SK-N-SH treated with all-trans-retinoic acid at 6 μM for 48 hours (cell line): ENCODE measurements around the gene SPRR2B.

Source experiments
- ATAC-seq: fragments of 200-7000 bp; cut with Tn5 transposase; 3 replicates; pipeline ENCODE4 v1.9.1; 2020; ENCODE audit warnings: mild to moderate bottlenecking, moderate library complexity
- BACH2 ChIP-seq: fragments of 250-450 bp; sonication (Bioruptor Pico); IDR thresholded peaks from 2 replicates; pipeline ENCODE4 v1.9.0; 2021; ENCODE audit warnings: mild to moderate bottlenecking, borderline replicate concordance
- ESRRG ChIP-seq: fragments of 250-450 bp; sonication (Bioruptor Pico); IDR thresholded peaks from 2 replicates; pipeline ENCODE4 v1.6.1; 2021; ENCODE audit warnings: mild to moderate bottlenecking
- GLIS3 ChIP-seq: fragments of 250-450 bp; sonication (Bioruptor Pico); IDR thresholded peaks from 2 replicates; pipeline ENCODE4 v1.5.0; 2020; ENCODE audit warnings: mild to moderate bottlenecking, moderate library complexity
- ISL1 ChIP-seq: fragments of 250-450 bp; sonication (Bioruptor Pico); IDR thresholded peaks from 2 replicates; pipeline ENCODE4 v2.1.2; 2022; ENCODE audit warnings: mild to moderate bottlenecking, moderate library complexity
- PPARA ChIP-seq: fragments of 250-450 bp; sonication (Bioruptor Pico); IDR thresholded peaks from 2 replicates; pipeline ENCODE4 v1.5.0; 2020; ENCODE audit warnings: mild to moderate bottlenecking, borderline replicate concordance
- RARB ChIP-seq: fragments of 250-450 bp; sonication (Bioruptor Pico); IDR thresholded peaks from 2 replicates; pipeline ENCODE4 v1.8.0; 2021; ENCODE audit warnings: mild to moderate bottlenecking, moderate library complexity
- SNAI2 ChIP-seq: fragments of 250-450 bp; sonication (Bioruptor Pico); IDR thresholded peaks from 2 replicates; pipeline ENCODE4 v1.5.0; 2020; ENCODE audit warnings: mild to moderate bottlenecking, moderate library complexity
- TCF4 ChIP-seq: fragments of 250-450 bp; sonication (Bioruptor Pico); IDR thresholded peaks from 2 replicates; pipeline ENCODE4 v1.8.0; 2021; ENCODE audit warnings: mild to moderate bottlenecking, moderate library complexity, borderline replicate concordance
- TOX ChIP-seq: fragments of 250-450 bp; sonication (Bioruptor Pico); IDR thresholded peaks from 2 replicates; pipeline ENCODE4 v1.8.0; 2021; ENCODE audit warnings: mild to moderate bottlenecking, moderate library complexity, borderline replicate concordance
- ZFP30 ChIP-seq: fragments of 450-650 bp; formaldehyde crosslinking; IDR thresholded peaks from 2 replicates; pipeline ENCODE4 v1.5.0; 2022; ENCODE audit warnings: mild to moderate bottlenecking, moderate library complexity
- ZNF565 ChIP-seq: fragments of 450-650 bp; formaldehyde crosslinking; conservative IDR thresholded peaks from 2 replicates; pipeline ENCODE4 v1.5.0; 2020; ENCODE audit warnings: low read depth, mild to moderate bottlenecking, moderate library complexity
- ZNF70 ChIP-seq: fragments of 450-650 bp; formaldehyde crosslinking; IDR thresholded peaks from 2 replicates; pipeline ENCODE4 v1.5.0; 2020; ENCODE audit warnings: mild to moderate bottlenecking, moderate library complexity
- ZNF8 ChIP-seq: fragments of 450-650 bp; formaldehyde crosslinking; IDR thresholded peaks from 2 replicates; pipeline ENCODE4 v1.5.0; 2020; ENCODE audit warnings: mild to moderate bottlenecking, moderate library complexity
- TF ChIP-seq, protein P1 (sequence below): fragments of 250-450 bp; sonication (Bioruptor Pico); IDR thresholded peaks from 2 replicates; pipeline ENCODE4 v1.8.0; 2020; ENCODE audit warnings: mild to moderate bottlenecking, moderate library complexity, borderline replicate concordance
- TF ChIP-seq, protein P2 (sequence below): fragments of 250-450 bp; sonication (Bioruptor Pico); IDR thresholded peaks from 2 replicates; pipeline ENCODE4 v1.5.0; 2020; ENCODE audit warnings: mild to moderate bottlenecking, moderate library complexity
- TF ChIP-seq, protein P3 (sequence below): fragments of 250-450 bp; sonication (Bioruptor Pico); IDR thresholded peaks from 2 replicates; pipeline ENCODE4 v1.8.0; 2021; ENCODE audit warnings: low read depth, mild to moderate bottlenecking, moderate library complexity, borderline replicate concordance

Gene SPRR2B

DNA sequence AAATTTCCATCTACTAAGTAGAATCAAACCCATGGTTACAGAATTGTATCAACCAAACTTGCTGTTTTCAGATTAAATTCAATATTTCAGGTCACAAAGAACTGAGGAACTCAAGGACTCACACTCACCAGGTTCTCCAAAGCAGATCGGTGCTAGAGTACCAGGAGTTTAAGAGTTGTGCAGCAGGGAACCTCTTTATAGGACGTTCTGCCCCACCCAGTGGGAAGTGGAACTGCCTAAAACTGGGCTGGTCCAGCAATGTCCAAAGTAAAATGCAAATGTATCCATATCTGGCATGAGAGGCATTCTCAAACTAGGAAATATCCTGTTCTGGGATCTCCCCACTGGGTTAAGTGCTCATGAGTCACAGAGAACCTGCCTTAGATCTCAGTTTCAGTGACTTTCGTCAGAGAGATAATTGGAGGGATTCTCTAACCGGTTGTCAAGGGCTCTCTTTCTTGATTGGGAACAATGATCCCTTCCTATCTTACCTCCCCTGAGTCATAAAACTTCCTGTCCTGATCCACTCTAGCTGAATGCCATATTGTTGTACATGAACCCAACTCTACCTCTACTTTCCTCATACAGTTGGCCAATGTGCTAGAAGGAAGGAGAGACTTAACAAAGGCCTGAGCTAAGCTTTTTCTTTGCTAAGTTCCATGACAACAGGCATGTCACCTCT is 30.3 kb downstream of the SPRR2B start, which contains the start of gene SPRR2D:
Gene SPRR2D (minus strand): TSS at position 171 of the 682 bp plus-strand sequence. CDS start 774 bp downstream, outside the sequence.
- ATAC-seq, result no peak
- TF ChIP-seq, protein P1, sequence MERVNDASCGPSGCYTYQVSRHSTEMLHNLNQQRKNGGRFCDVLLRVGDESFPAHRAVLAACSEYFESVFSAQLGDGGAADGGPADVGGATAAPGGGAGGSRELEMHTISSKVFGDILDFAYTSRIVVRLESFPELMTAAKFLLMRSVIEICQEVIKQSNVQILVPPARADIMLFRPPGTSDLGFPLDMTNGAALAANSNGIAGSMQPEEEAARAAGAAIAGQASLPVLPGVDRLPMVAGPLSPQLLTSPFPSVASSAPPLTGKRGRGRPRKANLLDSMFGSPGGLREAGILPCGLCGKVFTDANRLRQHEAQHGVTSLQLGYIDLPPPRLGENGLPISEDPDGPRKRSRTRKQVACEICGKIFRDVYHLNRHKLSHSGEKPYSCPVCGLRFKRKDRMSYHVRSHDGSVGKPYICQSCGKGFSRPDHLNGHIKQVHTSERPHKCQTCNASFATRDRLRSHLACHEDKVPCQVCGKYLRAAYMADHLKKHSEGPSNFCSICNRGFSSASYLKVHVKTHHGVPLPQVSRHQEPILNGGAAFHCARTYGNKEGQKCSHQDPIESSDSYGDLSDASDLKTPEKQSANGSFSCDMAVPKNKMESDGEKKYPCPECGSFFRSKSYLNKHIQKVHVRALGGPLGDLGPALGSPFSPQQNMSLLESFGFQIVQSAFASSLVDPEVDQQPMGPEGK, result no peak
- no peak for TF ChIP-seq ZNF565
- no peak for TF ChIP-seq ZNF8 (CRISPR knock-in tag)
- no peak for TF ChIP-seq PPARA (CRISPR knock-in tag)

DNA sequence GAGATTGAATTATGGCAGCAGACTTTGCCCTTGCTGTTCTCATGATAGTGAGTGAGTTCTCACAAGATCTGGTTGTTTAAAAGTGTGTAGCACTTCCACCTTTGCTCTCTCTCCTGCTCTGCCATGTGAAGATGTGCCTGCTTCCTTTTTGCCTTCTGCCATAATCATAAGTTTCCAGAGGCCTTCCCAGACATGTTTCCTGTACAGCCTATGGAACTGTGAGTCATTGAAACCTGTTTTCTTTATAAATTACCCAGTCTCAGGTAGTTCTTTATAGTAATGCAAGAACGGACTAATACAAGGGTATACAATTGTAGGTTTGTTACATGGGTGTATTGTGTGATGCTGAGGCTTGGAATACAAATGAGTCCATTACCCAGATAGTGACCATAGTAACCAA is 36.2 kb downstream of the SPRR2B start:
- TF ChIP-seq, protein P2, sequence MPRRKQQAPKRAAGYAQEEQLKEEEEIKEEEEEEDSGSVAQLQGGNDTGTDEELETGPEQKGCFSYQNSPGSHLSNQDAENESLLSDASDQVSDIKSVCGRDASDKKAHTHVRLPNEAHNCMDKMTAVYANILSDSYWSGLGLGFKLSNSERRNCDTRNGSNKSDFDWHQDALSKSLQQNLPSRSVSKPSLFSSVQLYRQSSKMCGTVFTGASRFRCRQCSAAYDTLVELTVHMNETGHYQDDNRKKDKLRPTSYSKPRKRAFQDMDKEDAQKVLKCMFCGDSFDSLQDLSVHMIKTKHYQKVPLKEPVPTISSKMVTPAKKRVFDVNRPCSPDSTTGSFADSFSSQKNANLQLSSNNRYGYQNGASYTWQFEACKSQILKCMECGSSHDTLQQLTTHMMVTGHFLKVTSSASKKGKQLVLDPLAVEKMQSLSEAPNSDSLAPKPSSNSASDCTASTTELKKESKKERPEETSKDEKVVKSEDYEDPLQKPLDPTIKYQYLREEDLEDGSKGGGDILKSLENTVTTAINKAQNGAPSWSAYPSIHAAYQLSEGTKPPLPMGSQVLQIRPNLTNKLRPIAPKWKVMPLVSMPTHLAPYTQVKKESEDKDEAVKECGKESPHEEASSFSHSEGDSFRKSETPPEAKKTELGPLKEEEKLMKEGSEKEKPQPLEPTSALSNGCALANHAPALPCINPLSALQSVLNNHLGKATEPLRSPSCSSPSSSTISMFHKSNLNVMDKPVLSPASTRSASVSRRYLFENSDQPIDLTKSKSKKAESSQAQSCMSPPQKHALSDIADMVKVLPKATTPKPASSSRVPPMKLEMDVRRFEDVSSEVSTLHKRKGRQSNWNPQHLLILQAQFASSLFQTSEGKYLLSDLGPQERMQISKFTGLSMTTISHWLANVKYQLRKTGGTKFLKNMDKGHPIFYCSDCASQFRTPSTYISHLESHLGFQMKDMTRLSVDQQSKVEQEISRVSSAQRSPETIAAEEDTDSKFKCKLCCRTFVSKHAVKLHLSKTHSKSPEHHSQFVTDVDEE (CRISPR knock-in tag), result no peak
- TF ChIP-seq PPARA (CRISPR knock-in tag), result no peak
- TF ChIP-seq, protein P1, result no peak
- no peak for TF ChIP-seq ZNF8 (CRISPR knock-in tag)
- no peak for TF ChIP-seq GLIS3 (CRISPR knock-in tag)
- TF ChIP-seq TOX, result no peak
- no peak for TF ChIP-seq BACH2 (CRISPR knock-in tag)
- TF ChIP-seq TCF4 (CRISPR knock-in tag), result no peak
- no peak for TF ChIP-seq ZFP30 (CRISPR knock-in tag)
- TF ChIP-seq ZNF565, result no peak
- no peak for TF ChIP-seq RARB (CRISPR knock-in tag)
- TF ChIP-seq ESRRG (CRISPR knock-in tag), result no peak
- TF ChIP-seq, protein P3, sequence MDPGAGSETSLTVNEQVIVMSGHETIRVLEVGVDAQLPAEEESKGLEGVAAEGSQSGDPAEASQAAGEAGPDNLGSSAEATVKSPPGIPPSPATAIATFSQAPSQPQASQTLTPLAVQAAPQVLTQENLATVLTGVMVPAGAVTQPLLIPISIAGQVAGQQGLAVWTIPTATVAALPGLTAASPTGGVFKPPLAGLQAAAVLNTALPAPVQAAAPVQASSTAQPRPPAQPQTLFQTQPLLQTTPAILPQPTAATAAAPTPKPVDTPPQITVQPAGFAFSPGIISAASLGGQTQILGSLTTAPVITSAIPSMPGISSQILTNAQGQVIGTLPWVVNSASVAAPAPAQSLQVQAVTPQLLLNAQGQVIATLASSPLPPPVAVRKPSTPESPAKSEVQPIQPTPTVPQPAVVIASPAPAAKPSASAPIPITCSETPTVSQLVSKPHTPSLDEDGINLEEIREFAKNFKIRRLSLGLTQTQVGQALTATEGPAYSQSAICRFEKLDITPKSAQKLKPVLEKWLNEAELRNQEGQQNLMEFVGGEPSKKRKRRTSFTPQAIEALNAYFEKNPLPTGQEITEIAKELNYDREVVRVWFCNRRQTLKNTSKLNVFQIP (CRISPR knock-in tag), result no peak
- TF ChIP-seq SNAI2 (CRISPR knock-in tag), result no peak
- no peak for ATAC-seq

DNA sequence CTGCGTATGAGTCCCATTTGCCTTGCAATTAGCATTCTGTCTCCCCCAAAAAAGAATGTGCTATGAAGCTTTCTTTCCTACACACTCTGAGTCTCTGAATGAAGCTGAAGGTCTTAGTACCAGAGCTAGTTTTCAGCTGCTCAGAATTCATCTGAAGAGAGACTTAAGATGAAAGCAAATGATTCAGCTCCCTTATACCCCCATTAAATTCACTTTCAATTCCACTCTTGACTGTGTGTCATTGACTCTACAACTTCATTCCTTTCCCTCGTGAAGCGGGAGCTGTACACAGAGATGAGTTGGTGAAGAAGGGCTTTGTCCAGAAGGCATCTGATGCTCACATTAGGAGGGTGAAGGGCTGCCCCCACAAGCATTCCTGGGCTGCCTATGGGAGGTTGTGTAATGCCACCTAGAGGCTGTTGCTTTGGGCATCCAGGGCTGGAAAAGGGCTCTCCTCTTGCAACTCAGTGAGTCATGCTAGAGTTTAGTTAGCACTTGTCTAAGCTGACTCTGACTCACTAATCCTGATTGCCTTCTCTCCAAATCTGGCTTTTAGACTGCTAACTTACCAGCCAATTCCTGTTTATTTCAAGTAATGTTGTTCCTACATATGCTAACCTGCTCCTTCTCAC is 38.6 kb downstream of the SPRR2B start:
- peak; percentile 98 for ATAC-seq
- TF ChIP-seq, protein P2 (CRISPR knock-in tag), result no peak
- no peak for TF ChIP-seq BACH2 (CRISPR knock-in tag)
- TF ChIP-seq PPARA (CRISPR knock-in tag), result no peak
- TF ChIP-seq, protein P3 (CRISPR knock-in tag), result no peak
- TF ChIP-seq TOX, result no peak
- no peak for TF ChIP-seq GLIS3 (CRISPR knock-in tag)
- no peak for TF ChIP-seq ZNF8 (CRISPR knock-in tag)
- TF ChIP-seq ISL1 (CRISPR knock-in tag), result no peak
- TF ChIP-seq TCF4 (CRISPR knock-in tag), result no peak
- TF ChIP-seq ZNF70 (CRISPR knock-in tag), result no peak
- no peak for TF ChIP-seq RARB (CRISPR knock-in tag)
- TF ChIP-seq, all 23 proteins: peak for 0
